H1 (cell line): ENCODE measurements around the gene DOCK9.

Experiments
- CHD2 ChIP-seq: IDR thresholded peaks from 2 replicates; pipeline ENCODE4 v1.6.1; 2012; ENCODE audit warnings: low read length, improper control_type of control experiment
- CHD7 ChIP-seq: fragments of 300-600 bp; sonication (generic); IDR thresholded peaks from 2 replicates; pipeline ENCODE4 v1.7.1; 2012; ENCODE audit warnings: low read length, moderate library complexity, mild to moderate bottlenecking, inconsistent platforms; ENCODE audit not compliant: insufficient replicate concordance
- CTCF ChIP-seq, 3 experiments: IDR thresholded peaks; 1 replicate in 2 of 3; 2 replicates in 1 of 3; pipeline versions ENCODE4 v1.5.1 to v1.6.1; 2011; ENCODE audit warnings: low read length in 3 of 3, mild to moderate bottlenecking in 3 of 3, inconsistent platforms in 2 of 3, low read depth in 1 of 3, moderate library complexity in 1 of 3; ENCODE audit not compliant: insufficient read depth in 1 of 3; ENCODE audit errors: control extremely low read depth in 1 of 3
- POLR2A ChIP-seq, 2 experiments: IDR thresholded peaks; 1 replicate in 1 of 2; 2 replicates in 1 of 2; pipeline ENCODE4 v1.6.1; 2011; ENCODE audit warnings: low read depth in 2 of 2, low read length in 2 of 2, mild to moderate bottlenecking in 2 of 2; ENCODE audit errors: control extremely low read depth in 1 of 2
- TF ChIP-seq, protein P1 (sequence below): IDR thresholded peaks from 2 replicates; pipeline ENCODE4 v1.6.1; 2011; ENCODE audit warnings: low read length, improper control_type of control experiment

GRCh38 chr13:98856983-98857382 lies 120.9 kb downstream of the DOCK9 start:
- no peak for TF ChIP-seq CHD2
- TF ChIP-seq CTCF (IDR thresholded peaks at IDR 0.05; ENCODE audit: control extremely low read depth in 1 of 3, insufficient read depth in 1 of 3, low read depth in 1 of 3, low read length in 3 of 3): no peak
- TF ChIP-seq CHD7: no peak
- no peak for TF ChIP-seq POLR2A (IDR thresholded peaks at IDR 0.05; ENCODE audit: control extremely low read depth in 1 of 2, low read depth in 2 of 2, low read length in 2 of 2)
- TF ChIP-seq, protein P1, sequence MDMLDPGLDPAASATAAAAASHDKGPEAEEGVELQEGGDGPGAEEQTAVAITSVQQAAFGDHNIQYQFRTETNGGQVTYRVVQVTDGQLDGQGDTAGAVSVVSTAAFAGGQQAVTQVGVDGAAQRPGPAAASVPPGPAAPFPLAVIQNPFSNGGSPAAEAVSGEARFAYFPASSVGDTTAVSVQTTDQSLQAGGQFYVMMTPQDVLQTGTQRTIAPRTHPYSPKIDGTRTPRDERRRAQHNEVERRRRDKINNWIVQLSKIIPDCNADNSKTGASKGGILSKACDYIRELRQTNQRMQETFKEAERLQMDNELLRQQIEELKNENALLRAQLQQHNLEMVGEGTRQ: no peak
